HG03469 (cell line): ENCODE results near the gene CHRNA3.

ENCODE experiments used
- ATAC-seq: cut with Tn5 transposase; IDR thresholded peaks from one replicate; pipeline ENCODE4 v1.9.1; 2021; ENCODE audit warnings: mild to moderate bottlenecking, moderate library complexity, moderate number of reproducible peaks; ENCODE audit not compliant: unreplicated experiment

CHRNA3 gene

GRCh38 chr15:78620527-78621421 is at the start of gene CHRNA3:
TSS of gene CHRNA3 (minus strand) at chr15:78620996. CDS start at chr15:78620794, 202 bp downstream.
- no peak for ATAC-seq

GRCh38 chr15:78668987-78669386 is 48.2 kb upstream of the CHRNA3 start:
- no peak for ATAC-seq

- no peak for ATAC-seq
These were observed 46.9 kb upstream of the CHRNA3 start for GRCh38 chr15:78667578-78668236.

- ATAC-seq, result no peak
These were observed 45.2 kb upstream of the CHRNA3 start for GRCh38 chr15:78666010-78666409.

GRCh38 chr15:78663703-78664102 is 42.9 kb upstream of the CHRNA3 start:
- ATAC-seq, result no peak

- ATAC-seq, result no peak
These were observed 41.2 kb upstream of the CHRNA3 start for GRCh38 chr15:78662028-78662427.

- no peak for ATAC-seq
These were observed 40.2 kb upstream of the CHRNA3 start for GRCh38 chr15:78661001-78661400.

GRCh38 chr15:78660584-78660983 is 39.8 kb upstream of the CHRNA3 start:
- ATAC-seq, result no peak

- no peak for ATAC-seq
These were observed 38.0 kb upstream of the CHRNA3 start for GRCh38 chr15:78658823-78659222.

GRCh38 chr15:78654272-78654671 is 33.5 kb upstream of the CHRNA3 start:
- ATAC-seq, result no peak

GRCh38 chr15:78651930-78652615 is 31.3 kb upstream of the CHRNA3 start:
- no peak for ATAC-seq

- ATAC-seq, result no peak
These were observed 30.2 kb upstream of the CHRNA3 start for GRCh38 chr15:78651007-78651406.

- ATAC-seq, result no peak
These were observed 29.2 kb upstream of the CHRNA3 start for GRCh38 chr15:78650022-78650421.

GRCh38 chr15:78645009-78645408 is 24.2 kb upstream of the CHRNA3 start:
- ATAC-seq, result no peak

- ATAC-seq, result no peak
These were observed 21.5 kb upstream of the CHRNA3 start for GRCh38 chr15:78642331-78642730.

- no peak for ATAC-seq
These were observed 21.0 kb upstream of the CHRNA3 start for GRCh38 chr15:78641749-78642275.

GRCh38 chr15:78641102-78641748 is 20.4 kb upstream of the CHRNA3 start, which contains the start of gene CHRNB4:
TSS of gene CHRNB4 (minus strand) at chr15:78641210. CDS start at chr15:78641133, 77 bp downstream.
- ATAC-seq, result no peak

- no peak for ATAC-seq
These were observed 19.8 kb upstream of the CHRNA3 start for GRCh38 chr15:78640527-78641101.

- ATAC-seq, result no peak
These were observed 18.0 kb upstream of the CHRNA3 start for GRCh38 chr15:78638658-78639314.
